ENCODE measurements around the gene COX6B2.

The COX6B2 gene

GRCh38 chr19:55355213-55355821 is 798 bp upstream of the COX6B2 start (continued):
- TF ChIP-seq PATZ1 (CRISPR knock-in tag; IDR thresholded peaks at IDR 0.05; ENCODE audit: borderline replicate concordance) (no peak), SNAI2 (CRISPR knock-in tag; IDR thresholded peaks at IDR 0.05) (no peak)

- ATAC-seq = peak; percentile 95
- TF ChIP-seq TCF4 (CRISPR knock-in tag; IDR thresholded peaks at IDR 0.05; ENCODE audit: borderline replicate concordance) (no peak), ZNF70 (CRISPR knock-in tag; IDR thresholded peaks at IDR 0.05) (no peak), ZFP30 (CRISPR knock-in tag; IDR thresholded peaks at IDR 0.05) (no peak), CREB5 (CRISPR knock-in tag; IDR thresholded peaks at IDR 0.05; ENCODE audit: low read depth) (no peak), SNAI2 (CRISPR knock-in tag; IDR thresholded peaks at IDR 0.05) (no peak), ZC3H10 (CRISPR knock-in tag; IDR thresholded peaks at IDR 0.05) (no peak), OSR1 (CRISPR knock-in tag; IDR thresholded peaks at IDR 0.05) (no peak), ZNF565 (CRISPR knock-in tag; conservative IDR thresholded peaks at IDR 0.05; ENCODE audit: low read depth) (no peak), TSHZ2 (CRISPR knock-in tag; IDR thresholded peaks at IDR 0.05) (no peak), CSDC2 (CRISPR knock-in tag; IDR thresholded peaks at IDR 0.05) (no peak), ZFP3 (CRISPR knock-in tag; IDR thresholded peaks at IDR 0.05) (no peak), ZNF8 (CRISPR knock-in tag; IDR thresholded peaks at IDR 0.05) (no peak), PPARA (CRISPR knock-in tag; IDR thresholded peaks at IDR 0.05; ENCODE audit: borderline replicate concordance) (no peak)
- TF ChIP-seq, protein P1, sequence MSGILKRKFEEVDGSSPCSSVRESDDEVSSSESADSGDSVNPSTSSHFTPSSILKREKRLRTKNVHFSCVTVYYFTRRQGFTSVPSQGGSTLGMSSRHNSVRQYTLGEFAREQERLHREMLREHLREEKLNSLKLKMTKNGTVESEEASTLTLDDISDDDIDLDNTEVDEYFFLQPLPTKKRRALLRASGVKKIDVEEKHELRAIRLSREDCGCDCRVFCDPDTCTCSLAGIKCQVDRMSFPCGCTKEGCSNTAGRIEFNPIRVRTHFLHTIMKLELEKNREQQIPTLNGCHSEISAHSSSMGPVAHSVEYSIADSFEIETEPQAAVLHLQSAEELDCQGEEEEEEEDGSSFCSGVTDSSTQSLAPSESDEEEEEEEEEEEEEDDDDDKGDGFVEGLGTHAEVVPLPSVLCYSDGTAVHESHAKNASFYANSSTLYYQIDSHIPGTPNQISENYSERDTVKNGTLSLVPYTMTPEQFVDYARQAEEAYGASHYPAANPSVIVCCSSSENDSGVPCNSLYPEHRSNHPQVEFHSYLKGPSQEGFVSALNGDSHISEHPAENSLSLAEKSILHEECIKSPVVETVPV (CRISPR knock-in tag; IDR thresholded peaks at IDR 0.05) = no peak
- TF ChIP-seq, protein P2, sequence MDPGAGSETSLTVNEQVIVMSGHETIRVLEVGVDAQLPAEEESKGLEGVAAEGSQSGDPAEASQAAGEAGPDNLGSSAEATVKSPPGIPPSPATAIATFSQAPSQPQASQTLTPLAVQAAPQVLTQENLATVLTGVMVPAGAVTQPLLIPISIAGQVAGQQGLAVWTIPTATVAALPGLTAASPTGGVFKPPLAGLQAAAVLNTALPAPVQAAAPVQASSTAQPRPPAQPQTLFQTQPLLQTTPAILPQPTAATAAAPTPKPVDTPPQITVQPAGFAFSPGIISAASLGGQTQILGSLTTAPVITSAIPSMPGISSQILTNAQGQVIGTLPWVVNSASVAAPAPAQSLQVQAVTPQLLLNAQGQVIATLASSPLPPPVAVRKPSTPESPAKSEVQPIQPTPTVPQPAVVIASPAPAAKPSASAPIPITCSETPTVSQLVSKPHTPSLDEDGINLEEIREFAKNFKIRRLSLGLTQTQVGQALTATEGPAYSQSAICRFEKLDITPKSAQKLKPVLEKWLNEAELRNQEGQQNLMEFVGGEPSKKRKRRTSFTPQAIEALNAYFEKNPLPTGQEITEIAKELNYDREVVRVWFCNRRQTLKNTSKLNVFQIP (CRISPR knock-in tag; IDR thresholded peaks at IDR 0.05; ENCODE audit: borderline replicate concordance, low read depth) = no peak
Measured at GRCh38 chr19:55353803-55354697, 469 bp downstream of the COX6B2 start.

- TF ChIP-seq, protein P1 (CRISPR knock-in tag; IDR thresholded peaks at IDR 0.05) = no peak
- no peak for TF ChIP-seq TCF4 (CRISPR knock-in tag; IDR thresholded peaks at IDR 0.05; ENCODE audit: borderline replicate concordance)
- no peak for TF ChIP-seq ZNF8 (CRISPR knock-in tag; IDR thresholded peaks at IDR 0.05)
- TF ChIP-seq ZNF70 (CRISPR knock-in tag; IDR thresholded peaks at IDR 0.05) = no peak
- no peak for TF ChIP-seq PATZ1 (CRISPR knock-in tag; IDR thresholded peaks at IDR 0.05; ENCODE audit: borderline replicate concordance)
- peak; percentile 19 for ATAC-seq
Measured at GRCh38 chr19:55353356-55353802, 1.1 kb downstream of the COX6B2 start.

Data from SK-N-SH treated with all-trans-retinoic acid at 6 μM for 48 hours (cell line).